GM12873 (cell line): Measurements from ENCODE around the gene NPIPA3.
"Not testable (repeated sequence)": the region's sequence is repeated elsewhere in the genome, so short reads cannot be mapped to it uniquely, and the experiment has no call there.

Experiments
- TF ChIP-seq, protein P1 (sequence below): IDR thresholded peaks from 2 replicates; pipeline ENCODE4 v1.5.1; 2012; ENCODE audit warnings: low read depth, mild to moderate bottlenecking, moderate library complexity, low read length, control low read depth; ENCODE audit not compliant: insufficient read depth; ENCODE audit errors: missing control alignments

Gene NPIPA3

DNA sequence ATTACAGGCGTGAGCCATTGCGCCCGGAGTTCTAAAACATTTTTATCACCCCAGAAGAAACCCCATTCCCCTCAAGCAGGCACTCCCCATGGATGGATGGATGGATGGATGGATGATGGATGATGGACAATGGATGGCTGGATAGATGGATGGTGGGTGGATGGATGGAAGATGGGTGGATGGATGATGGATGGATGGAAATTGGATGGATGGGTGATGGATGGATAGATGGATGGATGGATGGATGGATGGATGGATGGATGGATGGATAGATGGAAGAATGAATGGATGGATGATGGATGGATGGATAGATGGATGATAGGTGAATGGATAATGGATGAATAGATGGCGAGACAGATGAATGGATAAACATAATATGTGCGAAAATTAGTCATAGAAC is 25.6 kb upstream of the NPIPA3 start:
- TF ChIP-seq, protein P1, sequence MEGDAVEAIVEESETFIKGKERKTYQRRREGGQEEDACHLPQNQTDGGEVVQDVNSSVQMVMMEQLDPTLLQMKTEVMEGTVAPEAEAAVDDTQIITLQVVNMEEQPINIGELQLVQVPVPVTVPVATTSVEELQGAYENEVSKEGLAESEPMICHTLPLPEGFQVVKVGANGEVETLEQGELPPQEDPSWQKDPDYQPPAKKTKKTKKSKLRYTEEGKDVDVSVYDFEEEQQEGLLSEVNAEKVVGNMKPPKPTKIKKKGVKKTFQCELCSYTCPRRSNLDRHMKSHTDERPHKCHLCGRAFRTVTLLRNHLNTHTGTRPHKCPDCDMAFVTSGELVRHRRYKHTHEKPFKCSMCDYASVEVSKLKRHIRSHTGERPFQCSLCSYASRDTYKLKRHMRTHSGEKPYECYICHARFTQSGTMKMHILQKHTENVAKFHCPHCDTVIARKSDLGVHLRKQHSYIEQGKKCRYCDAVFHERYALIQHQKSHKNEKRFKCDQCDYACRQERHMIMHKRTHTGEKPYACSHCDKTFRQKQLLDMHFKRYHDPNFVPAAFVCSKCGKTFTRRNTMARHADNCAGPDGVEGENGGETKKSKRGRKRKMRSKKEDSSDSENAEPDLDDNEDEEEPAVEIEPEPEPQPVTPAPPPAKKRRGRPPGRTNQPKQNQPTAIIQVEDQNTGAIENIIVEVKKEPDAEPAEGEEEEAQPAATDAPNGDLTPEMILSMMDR, result no peak

DNA sequence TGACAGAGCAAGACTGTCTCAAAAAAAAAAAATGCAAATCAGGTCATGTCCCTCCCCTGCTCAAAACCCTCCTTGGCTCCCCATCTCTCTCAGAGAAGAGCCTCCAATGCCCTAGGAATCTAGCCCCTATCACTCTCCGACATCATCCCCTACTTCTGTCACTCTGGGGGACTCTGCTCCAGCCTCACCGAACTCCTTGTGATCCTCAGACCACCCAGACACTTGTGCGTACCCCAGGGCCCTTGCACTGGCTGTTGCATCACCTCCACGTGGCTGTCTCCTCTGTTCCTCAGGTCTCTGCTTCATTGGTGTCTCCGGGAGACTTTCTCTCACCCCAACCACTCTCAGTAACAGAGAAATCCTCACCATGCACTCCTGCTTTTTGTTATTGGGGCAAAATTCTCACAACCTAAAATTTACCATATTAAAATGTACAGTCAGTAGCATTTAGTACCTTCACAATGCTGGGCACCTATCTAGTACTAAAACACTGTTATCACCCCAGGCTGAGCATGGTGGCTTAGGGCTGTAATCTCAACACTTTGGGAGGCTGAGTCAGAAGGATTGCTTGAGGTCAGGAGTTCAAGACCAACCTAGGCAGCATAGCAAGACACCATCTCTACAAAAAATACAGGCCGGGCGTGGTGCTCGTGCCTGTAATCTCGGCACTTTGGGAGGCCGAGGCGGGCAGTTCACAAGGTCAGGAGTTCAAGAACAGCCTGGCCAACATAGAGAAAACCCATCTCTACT is 24.3 kb upstream of the NPIPA3 start:
- TF ChIP-seq, protein P1, result no peak

DNA sequence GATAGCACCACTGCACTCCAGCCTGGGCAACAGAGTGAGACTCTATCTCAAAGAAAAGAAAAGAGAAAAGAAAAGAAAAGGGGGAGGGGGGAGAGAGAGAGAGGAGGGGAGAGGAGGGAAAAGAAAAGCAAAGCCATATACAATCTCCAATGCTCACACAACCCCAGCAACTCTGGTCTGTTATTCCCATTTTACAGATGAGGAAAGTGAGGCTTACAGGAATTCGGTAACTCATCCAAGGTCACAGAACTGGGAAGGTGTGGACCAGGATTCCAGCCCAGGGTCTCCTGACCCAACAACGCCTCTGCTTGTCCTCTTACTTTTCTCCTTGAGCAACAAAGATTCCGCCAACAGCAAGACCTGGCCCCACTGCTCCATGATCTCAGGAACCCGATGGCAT is 22.1 kb upstream of the NPIPA3 start:
- TF ChIP-seq, protein P1, result no peak

DNA sequence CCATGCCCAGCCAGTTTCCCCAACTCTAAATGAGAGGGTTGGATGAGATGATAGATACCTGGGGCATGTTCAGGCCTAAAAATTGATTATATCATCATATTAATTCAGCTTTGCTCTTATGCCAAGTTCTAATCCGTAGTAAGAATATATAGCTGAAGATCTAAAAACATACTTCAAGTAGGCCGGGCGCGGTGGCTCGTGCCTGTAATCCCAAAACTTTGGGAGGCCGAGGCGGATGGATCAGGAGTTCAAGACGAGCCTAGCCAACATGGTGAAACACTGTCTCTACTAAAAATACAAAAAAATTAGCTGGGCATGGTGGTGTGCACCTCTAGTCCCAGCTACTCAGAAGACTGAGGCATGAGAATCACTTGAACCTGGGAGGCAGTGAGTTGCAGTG is 21.1 kb upstream of the NPIPA3 start:
- TF ChIP-seq, protein P1, result no peak

DNA sequence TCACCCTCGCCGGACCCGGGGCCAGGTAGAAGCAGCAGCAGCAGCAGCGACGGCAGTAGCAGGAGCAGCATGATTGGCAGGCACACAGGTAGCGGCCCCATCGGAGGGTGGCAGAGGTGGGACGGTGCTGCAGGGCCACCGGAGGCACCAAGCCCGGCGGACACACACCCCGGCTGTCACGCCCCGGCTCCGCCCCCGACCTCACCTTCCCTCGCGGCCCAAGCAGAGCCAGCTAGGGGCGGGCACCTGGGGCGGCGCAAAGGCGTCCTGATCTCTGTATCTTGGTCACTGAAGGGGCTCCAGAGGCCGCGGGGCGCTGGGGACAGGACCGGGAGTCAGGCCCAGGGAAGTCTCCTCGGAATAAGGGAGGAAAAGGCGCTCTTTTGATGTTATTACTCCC is 9.1 kb upstream of the NPIPA3 start, which contains the start of gene PLA2G10:
Gene PLA2G10 (minus strand): TSS at position 180 of the 400 bp plus-strand sequence. CDS start 79 bp downstream, at position 101.
- TF ChIP-seq, protein P1, result not testable (repeated sequence)

DNA sequence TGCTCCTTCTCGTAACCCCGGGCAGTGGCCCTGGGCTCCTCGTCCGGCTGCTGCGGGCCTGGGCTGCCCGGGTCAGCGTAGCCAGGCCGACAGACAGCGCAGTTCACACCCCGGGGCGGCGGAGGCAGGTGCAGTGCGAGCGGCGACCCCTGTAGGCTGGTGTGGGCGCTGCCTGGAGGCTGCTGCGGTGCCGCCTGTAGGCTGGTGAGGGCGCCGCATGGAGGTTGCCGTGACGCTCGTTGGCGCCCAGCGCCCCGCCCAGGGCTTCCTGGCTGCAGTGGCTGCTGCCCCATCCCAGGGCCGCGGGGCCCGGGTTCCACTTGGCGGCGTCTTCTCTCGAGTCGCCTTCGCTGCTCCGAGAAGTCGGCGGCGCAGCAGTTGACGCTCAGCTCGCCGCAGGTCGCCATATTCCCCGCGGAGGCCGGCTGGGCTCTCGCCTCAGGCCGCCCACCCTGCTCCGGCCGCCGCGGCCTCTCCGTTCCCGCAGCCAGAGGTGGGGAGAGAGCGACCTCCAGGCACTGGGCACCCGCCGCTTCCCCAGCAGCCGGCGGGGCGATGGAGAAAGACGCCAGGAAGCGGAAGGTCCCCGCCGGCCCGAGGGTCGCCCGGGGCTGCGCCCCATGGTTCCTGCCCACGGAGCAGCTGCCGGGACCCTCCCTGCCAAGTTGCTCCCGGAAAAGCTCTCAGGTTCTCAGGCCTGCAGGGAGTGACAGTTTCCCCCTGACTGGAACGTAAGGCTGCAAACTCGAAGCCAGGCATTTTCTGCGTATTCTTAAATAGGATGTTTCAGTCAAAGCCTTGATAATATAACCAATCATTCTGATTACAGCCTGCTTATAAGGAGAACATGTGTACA is 39.3 kb downstream of the NPIPA3 start, which contains the start of gene NPIPA2:
Gene NPIPA2 (plus strand): TSS at position 261 of the 856 bp plus-strand sequence. CDS start 5,533 bp downstream, outside the sequence.
- TF ChIP-seq, protein P1, result not testable (repeated sequence)
